OCI-LY3 (cell line): ENCODE results near the gene SLC9C2.

ENCODE experiments used
- CTCF ChIP-seq: fragments of 200-600, 300-600 bp; sonication (generic); IDR thresholded peaks from 2 replicates; pipeline ENCODE4 v1.5.1; 2014; ENCODE audit warnings: antibody characterized with exemption, low read length, low read depth
- EZH2phosphoT487 ChIP-seq: fragments of 200-600 bp; shearing (Covaris generic); IDR thresholded peaks from 2 replicates; pipeline ENCODE4 v1.6.1; 2018; ENCODE audit warnings: antibody characterized with exemption, mixed run types, low read depth

GRCh38 chr1:173485401-173485800 is 117.5 kb downstream of the SLC9C2 start:
- TF ChIP-seq CTCF (no peak), EZH2phosphoT487 (no peak)
